Left hindlimb (tissue), 1 donor: ENCODE results near the gene GPN3.
A peak's percentile ranks its signal among the peaks of the same experiment; 100 is the strongest.
"Not testable (repeated sequence)": the region's sequence is repeated elsewhere in the genome, so short reads cannot be mapped to it uniquely, and the experiment has no call there.

ENCODE experiments used
- DNase-seq: peaks from one replicate; pipeline ENCODE4 v3.0.0-alpha.2; 2018

Gene GPN3

DNA sequence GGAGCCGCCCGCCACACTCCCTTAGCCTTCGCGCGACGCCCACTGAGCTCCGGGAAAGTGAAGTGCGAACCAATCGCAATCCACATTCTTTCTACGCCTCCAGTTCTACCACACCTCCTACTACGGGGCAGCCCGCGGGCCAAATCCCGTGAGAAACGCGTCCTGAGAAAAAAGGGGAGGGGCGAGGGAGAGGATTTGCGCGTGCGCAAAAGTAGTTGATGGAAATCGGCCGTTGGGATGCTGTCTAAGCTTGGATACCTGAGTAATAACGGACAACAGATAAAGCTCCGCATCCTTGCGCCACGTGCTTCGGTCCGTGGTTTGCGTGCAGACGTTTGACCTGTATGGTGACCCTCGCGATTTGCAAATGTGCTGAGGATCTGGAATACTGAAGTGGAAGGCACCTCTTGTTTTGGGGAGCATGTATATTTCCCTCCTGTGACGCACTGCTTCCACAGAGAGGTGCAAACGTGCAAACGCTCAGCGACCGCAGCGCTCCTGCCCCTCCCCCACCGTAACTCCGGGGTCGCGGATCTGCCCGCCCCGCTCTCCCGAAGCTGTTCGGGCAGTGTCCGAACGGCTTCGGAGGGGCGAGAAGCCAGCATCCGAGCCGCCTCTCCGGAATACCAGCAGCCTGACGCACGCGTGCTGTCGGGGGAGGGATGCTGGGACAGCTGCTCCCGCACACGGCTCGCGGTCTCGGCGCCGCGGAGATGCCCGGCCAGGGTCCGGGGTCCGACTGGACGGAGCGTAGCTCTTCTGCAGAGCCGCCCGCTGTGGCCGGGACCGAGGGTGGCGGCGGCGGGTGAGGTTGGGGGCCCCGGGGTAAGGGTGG lies at the start of gene GPN3, which contains the start of gene FAM216A:
Gene GPN3, minus strand, starts transcription at position 44 of the 835 bp plus-strand sequence. CDS start 54 bp downstream, outside the sequence.
Gene FAM216A, plus strand, starts transcription at position 632 of the 835 bp plus-strand sequence. Its CDS starts 31 bp downstream, at position 663.
- peak; percentile 98 for DNase-seq

- no peak for DNase-seq
Measured at GRCh38 chr12:110516995-110517394, 48.9 kb upstream of the GPN3 start.

DNA sequence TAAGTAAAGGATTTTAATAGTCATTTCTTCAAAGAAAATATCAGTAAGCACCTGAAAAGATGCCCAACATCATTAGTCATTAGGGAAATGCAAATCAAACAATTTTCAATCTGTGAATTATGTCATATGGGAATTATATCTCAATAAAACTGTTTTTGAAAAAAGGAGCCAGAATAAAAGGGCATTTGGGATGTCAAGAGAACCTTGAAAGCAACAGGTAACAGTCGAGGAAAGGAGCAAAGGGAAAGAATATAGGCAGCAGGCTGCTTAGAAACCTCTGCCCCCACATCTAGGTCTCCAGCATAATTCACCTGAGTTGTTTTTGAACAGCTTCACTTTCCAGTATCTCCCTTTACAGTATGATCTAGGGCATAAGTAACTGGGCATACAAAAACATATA lies 46.3 kb upstream of the GPN3 start:
- no peak for DNase-seq

GRCh38 chr12:110513842-110514241 lies 45.8 kb upstream of the GPN3 start:
- no peak for DNase-seq

GRCh38 chr12:110508071-110508586 lies 40.1 kb upstream of the GPN3 start:
- DNase-seq: no peak

GRCh38 chr12:110505332-110505731 lies 37.3 kb upstream of the GPN3 start:
- no peak for DNase-seq

GRCh38 chr12:110503432-110503831 lies 35.4 kb upstream of the GPN3 start:
- DNase-seq: no peak

GRCh38 chr12:110501752-110502738 lies 34.0 kb upstream of the GPN3 start, which contains the start of the genes RAD9B and VPS29:
RAD9B (plus strand) TSS chr12:110502331; CDS start chr12:110502338, 7 bp downstream.
VPS29 (minus strand) TSS chr12:110502111; CDS start chr12:110502051, 60 bp downstream.
- peak; percentile 98 for DNase-seq

DNA sequence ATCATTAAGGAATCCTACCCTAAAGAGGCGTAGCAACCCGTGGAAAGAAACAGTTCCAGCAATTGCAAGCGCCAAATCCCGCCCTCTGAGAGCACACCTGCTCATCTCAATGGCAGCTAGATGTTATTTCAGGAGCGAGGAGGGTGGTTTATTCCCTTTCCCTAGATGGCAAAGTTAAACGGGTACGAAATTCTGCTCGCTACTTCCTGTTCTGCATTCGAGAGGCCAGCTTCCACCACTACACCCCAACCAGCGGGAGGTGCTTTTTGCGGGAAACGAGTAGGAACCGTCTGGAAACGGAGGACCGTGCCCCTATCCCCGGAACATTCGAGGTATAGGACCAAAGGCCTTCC lies 33.3 kb upstream of the GPN3 start:
- DNase-seq: no peak

GRCh38 chr12:110498984-110499706 lies 31.1 kb upstream of the GPN3 start:
- no peak for DNase-seq

DNA sequence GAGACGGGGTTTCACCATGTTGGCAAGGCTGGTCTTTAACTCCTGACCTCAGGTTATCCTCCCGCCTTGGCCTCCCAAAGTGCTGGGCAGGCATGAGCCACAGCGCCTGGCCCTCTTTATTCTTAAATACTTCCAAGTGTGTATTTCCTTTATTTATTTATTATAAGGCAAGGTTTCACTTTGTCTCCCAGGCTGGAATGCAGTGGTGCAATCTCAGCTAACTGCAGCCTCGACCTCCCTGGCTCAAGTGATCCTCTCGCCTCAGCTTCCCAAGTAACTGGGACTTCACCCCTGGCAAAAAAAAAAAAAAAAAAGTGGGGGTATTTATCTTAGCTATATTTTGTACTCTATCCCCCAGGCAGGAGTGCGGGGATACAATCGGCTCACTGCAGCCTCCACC lies 7.4 kb upstream of the GPN3 start:
- DNase-seq: no peak

DNA sequence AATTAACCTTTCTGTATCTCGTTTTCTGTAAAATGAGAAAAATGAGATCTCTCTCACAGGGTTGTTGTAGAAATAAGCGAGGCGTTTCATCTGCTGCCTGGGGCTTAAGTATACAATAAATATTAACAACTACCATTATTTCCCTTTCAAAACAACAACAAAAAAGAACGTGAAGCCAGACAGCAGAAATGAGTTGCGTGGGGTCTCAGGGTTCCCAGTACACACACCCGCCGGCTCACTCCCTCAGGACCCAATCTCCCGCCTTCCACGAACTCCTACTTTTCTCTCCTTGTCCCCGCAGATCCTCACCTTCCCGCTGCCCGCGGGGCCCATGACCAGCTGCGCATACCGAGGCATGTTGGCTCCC lies 227 bp downstream of the GPN3 start:
- no peak for DNase-seq

DNA sequence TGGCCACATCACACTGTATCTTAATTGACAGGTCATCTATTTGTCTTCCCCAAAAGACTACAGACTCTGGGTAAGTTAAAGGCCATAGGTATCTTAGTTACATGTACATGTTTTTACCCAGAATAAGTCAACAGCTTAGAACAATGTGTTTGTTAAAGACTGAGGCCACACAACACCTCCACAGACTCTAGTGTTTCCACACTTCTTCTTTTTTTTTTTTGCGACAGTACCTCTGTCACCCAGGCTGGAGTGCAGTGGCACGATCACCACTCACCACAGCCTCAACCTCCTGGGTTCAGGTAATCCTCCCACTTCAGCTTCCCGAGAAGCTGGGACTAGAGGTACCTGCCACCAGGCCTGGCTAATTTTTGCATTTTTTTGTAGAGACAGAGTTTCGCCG lies 1.3 kb downstream of the GPN3 start:
- DNase-seq: no peak

- DNase-seq: not testable (repeated sequence)
Measured at GRCh38 chr12:110465765-110466164, 2.3 kb downstream of the GPN3 start.

GRCh38 chr12:110465024-110465423 lies 3.0 kb downstream of the GPN3 start:
- DNase-seq: no peak

DNA sequence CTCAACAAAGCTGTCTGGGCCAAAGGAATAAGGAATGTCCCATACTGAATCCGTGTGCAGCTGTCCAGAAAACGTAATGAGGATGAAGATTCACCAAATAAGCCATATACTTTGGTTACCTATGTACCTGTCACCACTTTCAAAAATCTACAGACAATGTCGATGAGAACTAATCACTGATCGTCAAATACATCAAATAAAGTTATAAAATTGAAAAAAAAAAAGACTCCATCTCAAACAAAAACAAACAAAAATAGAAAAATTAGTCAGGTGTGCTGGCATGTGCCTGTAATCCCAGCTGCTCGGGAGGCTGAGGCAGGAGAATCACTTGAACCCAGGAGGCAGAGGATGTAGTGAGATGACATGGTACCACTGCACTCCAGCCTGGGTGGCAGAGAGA lies 6.9 kb downstream of the GPN3 start:
- DNase-seq: not testable (repeated sequence)

DNA sequence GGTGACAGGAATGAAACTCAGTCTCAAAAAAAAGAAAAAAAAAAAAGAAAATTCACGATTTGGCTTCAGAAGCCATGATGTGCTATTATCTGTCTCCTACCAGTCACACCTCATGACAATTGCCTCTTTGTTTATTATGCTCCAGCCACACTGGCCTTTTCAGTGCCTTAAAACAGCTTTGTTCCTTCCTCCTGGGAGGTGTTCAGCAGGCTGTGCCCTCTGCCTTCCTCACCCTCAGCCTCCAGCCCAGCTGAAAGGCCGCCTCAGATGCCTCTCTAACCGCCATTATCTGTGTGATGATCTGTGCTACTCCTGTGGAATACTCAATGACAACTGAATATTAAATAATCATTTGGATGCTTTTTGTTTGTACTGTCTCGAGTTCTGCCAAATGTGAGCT lies 9.3 kb downstream of the GPN3 start:
- no peak for DNase-seq

DNA sequence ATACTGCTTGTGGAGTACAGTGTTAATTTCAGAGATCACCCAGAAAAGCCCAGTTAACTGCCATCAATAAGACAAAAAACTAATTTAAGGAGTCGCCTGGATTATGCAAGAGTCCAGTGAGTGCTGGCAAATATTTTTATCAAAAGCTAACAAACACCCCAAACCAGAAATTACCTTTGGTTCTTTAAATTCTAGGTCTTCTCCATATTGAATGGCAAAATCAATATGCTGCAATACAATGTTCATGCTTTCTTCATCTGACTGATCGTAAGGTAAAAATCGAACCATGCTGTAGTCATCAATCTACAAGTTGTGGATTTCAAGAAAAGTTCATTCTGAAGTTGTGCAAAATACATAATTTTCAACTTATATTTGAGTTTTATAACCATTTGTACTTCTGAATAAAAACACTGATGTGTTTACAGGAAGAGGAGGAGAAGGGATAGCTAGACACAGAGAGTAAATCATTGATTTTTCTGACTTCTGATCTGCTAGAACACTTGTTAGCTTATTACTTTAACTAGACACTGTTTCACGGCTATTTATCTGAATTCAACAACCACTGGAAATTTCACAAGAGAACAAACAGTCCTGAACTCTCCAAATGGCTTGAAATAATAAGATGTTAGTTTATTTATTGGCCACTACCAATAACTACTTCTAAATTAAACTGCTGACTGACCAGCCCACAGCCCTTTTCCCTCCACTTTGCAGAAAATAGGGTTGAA lies 14.3 kb downstream of the GPN3 start:
- DNase-seq: no peak

DNA sequence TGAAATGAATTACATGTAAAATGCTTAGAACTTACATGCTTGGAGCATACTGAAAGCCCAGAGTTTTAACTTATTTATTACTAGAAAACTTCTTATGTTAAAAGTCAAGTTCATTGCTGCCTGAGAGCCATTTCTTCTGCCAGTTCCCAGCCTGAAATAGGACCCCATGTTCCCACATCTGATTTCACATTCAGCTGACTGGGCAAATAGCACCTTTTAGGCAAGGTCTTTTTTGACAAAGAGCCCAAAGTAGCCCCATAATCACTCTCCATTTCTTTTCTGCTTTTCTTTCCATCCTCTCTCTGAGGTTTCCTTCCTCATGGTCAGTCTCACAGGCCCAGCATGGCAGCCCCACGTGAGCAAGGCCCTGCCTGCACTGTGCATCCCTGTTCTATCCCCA lies 16.8 kb downstream of the GPN3 start:
- DNase-seq: no peak

GRCh38 chr12:110449799-110450497 lies 18.1 kb downstream of the GPN3 start, which contains the start of gene ARPC3:
ARPC3 (minus strand) TSS chr12:110450337; CDS start chr12:110450260, 77 bp downstream.
- DNase-seq: peak; percentile 97

DNA sequence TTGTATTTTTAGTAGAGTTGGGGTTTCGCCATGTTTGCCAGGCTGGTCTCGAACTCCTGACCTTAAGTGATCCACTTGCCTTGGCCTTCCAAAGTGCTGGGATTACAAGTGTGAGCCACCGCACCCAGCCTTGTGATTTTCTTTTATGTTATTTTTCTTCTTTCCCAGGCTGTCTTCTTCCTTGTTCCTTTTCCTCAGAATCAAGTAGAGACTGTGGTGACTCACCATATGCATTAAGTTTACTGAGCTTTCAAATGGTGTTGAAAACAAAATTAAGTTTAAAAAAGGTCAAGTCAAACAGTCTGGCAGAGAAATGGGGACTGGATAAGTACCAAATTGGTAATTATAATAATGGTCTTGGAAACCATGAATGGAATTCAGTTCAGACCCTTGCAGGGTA lies 23.6 kb downstream of the GPN3 start:
- no peak for DNase-seq
